H9 (cell line): ENCODE results near the gene NPC1. TPM values are rescaled to one million over a fixed set of nuclear protein-coding genes. Genes with fewer than 3 reads are reported as not detected.

Experiments
- DNase-seq: peaks from one replicate; pipeline ENCODE4 v3.0.0-alpha.2; 2017
- H2AFZ ChIP-seq: one replicate; pipeline ENCODE4 v1.6.1; 2013; ENCODE audit warnings: mild to moderate bottlenecking, low read length, control low read depth, moderate library complexity
- H2AK5ac ChIP-seq: 2 replicates; pipeline ENCODE4 v1.6.1; 2013; ENCODE audit warnings: low read length, control low read depth, mixed read lengths; ENCODE audit not compliant: insufficient read length
- H2BK120ac ChIP-seq: one replicate; pipeline ENCODE4 v1.6.1; 2013; ENCODE audit warnings: low read depth, mild to moderate bottlenecking, low read length, control low read depth, inconsistent platforms; ENCODE audit not compliant: poor library complexity, severe bottlenecking
- H2BK12ac ChIP-seq: 2 replicates; pipeline ENCODE4 v1.6.1; 2013; ENCODE audit warnings: low read length, control low read depth, mixed read lengths, low read depth; ENCODE audit not compliant: insufficient read length
- H2BK15ac ChIP-seq: 2 replicates; pipeline ENCODE4 v1.6.1; 2013; ENCODE audit warnings: low read depth, low read length, control low read depth
- H2BK20ac ChIP-seq: one replicate; pipeline ENCODE4 v1.6.1; 2013; ENCODE audit warnings: low read depth, mild to moderate bottlenecking, low read length, control low read depth, inconsistent platforms; ENCODE audit not compliant: poor library complexity, severe bottlenecking
- H2BK5ac ChIP-seq: 2 replicates; pipeline ENCODE4 v1.6.1; 2013; ENCODE audit warnings: low read length, control low read depth, mixed read lengths; ENCODE audit not compliant: insufficient read length
- H3K14ac ChIP-seq: 2 replicates; pipeline ENCODE4 v1.6.1; 2013; ENCODE audit warnings: low read length, control low read depth; ENCODE audit not compliant: insufficient read depth
- H3K18ac ChIP-seq: 2 replicates; pipeline ENCODE4 v1.6.1; 2013; ENCODE audit warnings: low read depth, mild to moderate bottlenecking, mixed read lengths, low read length, control low read depth; ENCODE audit not compliant: insufficient read length
- H3K23ac ChIP-seq: 2 replicates; pipeline ENCODE4 v1.6.1; 2013; ENCODE audit warnings: low read length, control low read depth, mixed read lengths, low read depth; ENCODE audit not compliant: insufficient read length
- H3K23me2 ChIP-seq: 2 replicates; pipeline ENCODE4 v1.6.1; 2013; ENCODE audit warnings: low read depth, mild to moderate bottlenecking, mixed read lengths, low read length, control low read depth; ENCODE audit not compliant: insufficient read length, poor library complexity, severe bottlenecking
- H3K27ac ChIP-seq: 2 replicates; pipeline ENCODE4 v1.5.1; 2013; ENCODE audit warnings: low read length, control low read depth, mixed read lengths, low read depth; ENCODE audit not compliant: insufficient read length
- H3K27me3 ChIP-seq: 2 replicates; pipeline ENCODE4 v1.6.1; 2013; ENCODE audit warnings: low read length, control low read depth, inconsistent platforms; ENCODE audit not compliant: insufficient read depth
- H3K4ac ChIP-seq: 2 replicates; pipeline ENCODE4 v1.6.1; 2013; ENCODE audit warnings: low read depth, mild to moderate bottlenecking, control low read depth, inconsistent platforms, low read length, moderate library complexity
- H3K4me1 ChIP-seq: 2 replicates; pipeline ENCODE4 v1.6.1; 2013; ENCODE audit warnings: low read length, control low read depth, inconsistent platforms; ENCODE audit not compliant: insufficient read depth
- H3K4me2 ChIP-seq: 2 replicates; pipeline ENCODE4 v1.6.1; 2013; ENCODE audit warnings: low read length, control low read depth, mixed read lengths; ENCODE audit not compliant: insufficient read length, insufficient read depth
- H3K56ac ChIP-seq: 2 replicates; pipeline ENCODE4 v1.6.1; 2013; ENCODE audit warnings: low read depth, mild to moderate bottlenecking, mixed read lengths, low read length, control low read depth; ENCODE audit not compliant: insufficient read length
- H3K79me1 ChIP-seq: 2 replicates; pipeline ENCODE4 v1.6.1; 2013; ENCODE audit warnings: low read depth, mild to moderate bottlenecking, moderate library complexity, low read length, control low read depth, inconsistent platforms; ENCODE audit not compliant: insufficient read depth, poor library complexity, severe bottlenecking
- H3K79me2 ChIP-seq: 2 replicates; pipeline ENCODE4 v1.6.1; 2013; ENCODE audit warnings: low read length, control low read depth, inconsistent platforms; ENCODE audit not compliant: insufficient read depth
- H3K9ac ChIP-seq: 2 replicates; pipeline ENCODE4 v1.6.1; 2013; ENCODE audit warnings: low read length, control low read depth, mixed read lengths; ENCODE audit not compliant: insufficient read length; ENCODE audit errors: extremely low read depth
- H3K9me3 ChIP-seq: one replicate; pipeline ENCODE4 v1.6.1; 2013; ENCODE audit warnings: low read depth, low read length, inconsistent platforms; ENCODE audit not compliant: control insufficient read depth
- H3T11ph ChIP-seq: one replicate; pipeline ENCODE4 v1.6.1; 2013; ENCODE audit warnings: mild to moderate bottlenecking, low read length, control low read depth, inconsistent platforms
- H4K20me1 ChIP-seq: one replicate; pipeline ENCODE4 v1.6.1; 2013; ENCODE audit not compliant: control insufficient read depth, insufficient read length, insufficient read depth
- H4K5ac ChIP-seq: 2 replicates; pipeline ENCODE4 v1.6.1; 2013; ENCODE audit warnings: low read depth, mild to moderate bottlenecking, mixed read lengths, low read length, control low read depth; ENCODE audit not compliant: insufficient read length
- H4K8ac ChIP-seq: replicated peaks from 2 replicates; pipeline ENCODE4 v1.6.1; 2013; ENCODE audit warnings: low read length, control low read depth, mixed read lengths, low read depth; ENCODE audit not compliant: insufficient read length
- H4K91ac ChIP-seq: 2 replicates; pipeline ENCODE4 v1.6.1; 2013; ENCODE audit warnings: low read depth, mild to moderate bottlenecking, moderate library complexity, mixed read lengths, low read length, control low read depth; ENCODE audit not compliant: insufficient read length
- H3K27ac Mint-ChIP-seq, 3 experiments: 2 replicates in 2 of 3; 3 replicates in 1 of 3; pipeline ENCODE4 v1.8.0; 2020 to 2021; ENCODE audit warnings: mixed read lengths in 3 of 3, mild to moderate bottlenecking in 1 of 3, moderate library complexity in 1 of 3
- H3K27me3 Mint-ChIP-seq: 2 replicates; pipeline ENCODE4 v1.8.0; 2021; ENCODE audit warnings: low read depth, mild to moderate bottlenecking, moderate library complexity, mixed read lengths
- H3K36me3 Mint-ChIP-seq, 3 experiments: 2 replicates in 2 of 3; 3 replicates in 1 of 3; pipeline ENCODE4 v1.8.0; 2020 to 2021; ENCODE audit warnings: low read depth in 3 of 3, mixed read lengths in 3 of 3; ENCODE audit not compliant: insufficient read depth in 1 of 3
- H3K4me1 Mint-ChIP-seq, 2 experiments: 2 replicates each; pipeline ENCODE4 v1.8.0; 2020; ENCODE audit warnings: mixed read lengths in 2 of 2
- H3K4me3 Mint-ChIP-seq, 2 experiments: 2 replicates in 1 of 2; 3 replicates in 1 of 2; pipeline ENCODE4 v1.8.0; 2020 to 2021; ENCODE audit warnings: mild to moderate bottlenecking in 2 of 2, mixed read lengths in 2 of 2, moderate library complexity in 1 of 2
- H3K9me3 Mint-ChIP-seq, 2 experiments: 2 replicates in 1 of 2; 3 replicates in 1 of 2; pipeline ENCODE4 v1.8.0; 2020; ENCODE audit warnings: mild to moderate bottlenecking in 2 of 2, mixed read lengths in 2 of 2, moderate library complexity in 1 of 2
- CTCF ChIP-seq: fragments of 200-600 bp; sonication (generic); conservative IDR thresholded peaks from 3 replicates; pipeline ENCODE4 v1.8.0; 2021; ENCODE audit warnings: antibody characterized with exemption, mild to moderate bottlenecking
- WGBS: extraction: QIAGEN DNeasy Blood & Tissue Kit; methylation state at CpG from one replicate; pipeline ENCODE4 v1.1.7; 2013; ENCODE audit warnings: missing lambda C conversion rate, low lambda C conversion rate, mixed read lengths; ENCODE audit not compliant: insufficient read length; ENCODE audit errors: extremely low coverage; 5-methylcytosine and 5-hydroxymethylcytosine counted together
- total RNA-seq: library from RNA; stranded (reverse); gene quantifications from 2 replicates; pipeline ENCODE4 v1.2.1, GENCODE V29; 2021

The NPC1 gene
- total RNA-seq, 1 experiment from 2014 or later, result 24.2 TPM

DNA sequence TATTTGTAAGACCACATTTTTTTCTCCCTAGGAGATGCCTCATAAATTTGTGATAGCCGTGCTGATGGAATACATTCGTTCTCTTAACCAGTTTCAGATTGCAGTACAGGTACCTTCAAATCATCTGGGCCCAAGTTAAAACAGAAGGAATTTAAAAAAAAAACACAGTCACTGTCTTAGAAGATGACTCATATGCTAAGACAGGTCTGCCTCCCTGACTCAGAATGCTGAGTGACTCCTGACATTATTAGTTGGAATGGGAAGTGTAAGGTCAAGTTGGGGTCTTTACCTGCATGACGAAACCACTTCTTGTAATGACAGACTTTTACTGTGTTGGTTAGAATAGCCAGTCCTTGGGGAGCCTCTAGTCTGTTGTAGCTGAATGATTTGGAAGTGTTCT lies 56.7 kb downstream of the NPC1 start:
- Histone ChIP-seq H2AK5ac (no peak overlapping the region), H3K56ac (no peak overlapping the region), H3K4ac (no peak overlapping the region), H2AFZ (no peak overlapping the region), H2BK12ac (no peak overlapping the region), H3K4me1 (no peaks in the 10 kb centered on the region), H4K91ac (no peak overlapping the region), H3K14ac (no peak overlapping the region), H3K23me2 (no peaks in the 10 kb centered on the region), H4K20me1 (no peaks in the 10 kb centered on the region), H3K27me3 (no peaks in the 10 kb centered on the region), H3K79me1 (no peaks in the 10 kb centered on the region), H3K79me2 (no peaks in the 10 kb centered on the region), H3K9me3 (no peaks in the 10 kb centered on the region), H4K8ac (no peak overlapping the region), H2BK5ac (no peak overlapping the region), H3K27ac (no peak overlapping the region), H3K4me2 (no peak overlapping the region), H3K18ac (no peak overlapping the region), H3K9ac (no peak overlapping the region), H3K23ac (no peak overlapping the region), H3T11ph (no peak overlapping the region), H4K5ac (no peak overlapping the region), H2BK20ac (no peak overlapping the region), H2BK120ac (no peak overlapping the region), H2BK15ac (no peak overlapping the region)
- DNase-seq, result no peak
- Mint-ChIP-seq H3K4me3 (no peak overlapping the region), H3K27me3 (no peaks in the 10 kb centered on the region), H3K9me3 (no peaks in the 10 kb centered on the region), H3K36me3 (peaks cover 26 to 87% (median 74%) of the 10 kb centered on the region in 3 experiments; a peak in 6 of 7 replicates), H3K27ac (no peak overlapping the region; a peak in 1 of 7 replicates), H3K4me1 (no peaks in the 10 kb centered on the region)
- no CpG with 5 or more reads among the region's 3 CpGs for WGBS
- no peak for TF ChIP-seq CTCF
